Neural progenitor cell (in vitro differentiated cells): ENCODE results near the gene CREBRF.

Source experiments
- EZH2 ChIP-seq: fragments of 200-600 bp; sonication (generic); IDR thresholded peaks from 2 replicates; pipeline ENCODE4 v1.6.1; 2017; ENCODE audit warnings: antibody characterized with exemption, mild to moderate bottlenecking, moderate library complexity
- EZH2phosphoT487 ChIP-seq: fragments of 200-600 bp; sonication (generic); IDR thresholded peaks from 2 replicates; pipeline ENCODE4 v1.6.1; 2017; ENCODE audit warnings: antibody characterized with exemption
- TF ChIP-seq, protein P1 (sequence below): fragments of 200-600 bp; sonication (generic); IDR thresholded peaks from 2 replicates; pipeline ENCODE4 v1.5.1; 2017; ENCODE audit warnings: antibody characterized with exemption, mild to moderate bottlenecking

DNA sequence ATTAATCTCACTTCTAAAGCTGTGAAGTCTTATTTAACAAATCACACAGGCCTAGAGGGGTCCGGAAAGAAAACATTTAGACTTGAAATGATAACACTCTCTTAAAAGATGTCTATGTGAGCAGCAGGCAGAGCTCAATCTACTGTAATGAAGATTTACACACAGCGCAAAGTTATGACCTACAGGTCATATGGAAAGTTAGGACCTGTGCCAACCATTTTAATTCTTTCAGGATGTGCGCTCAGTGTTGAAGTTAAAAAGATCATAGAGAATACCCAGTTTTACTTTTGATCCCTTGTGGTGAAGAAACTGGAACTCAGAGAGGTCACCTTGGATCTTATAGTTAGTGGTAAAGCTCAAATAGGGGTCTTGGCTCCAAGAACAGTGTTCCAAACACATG lies 3.1 kb upstream of the CREBRF start:
- TF ChIP-seq, protein P1, sequence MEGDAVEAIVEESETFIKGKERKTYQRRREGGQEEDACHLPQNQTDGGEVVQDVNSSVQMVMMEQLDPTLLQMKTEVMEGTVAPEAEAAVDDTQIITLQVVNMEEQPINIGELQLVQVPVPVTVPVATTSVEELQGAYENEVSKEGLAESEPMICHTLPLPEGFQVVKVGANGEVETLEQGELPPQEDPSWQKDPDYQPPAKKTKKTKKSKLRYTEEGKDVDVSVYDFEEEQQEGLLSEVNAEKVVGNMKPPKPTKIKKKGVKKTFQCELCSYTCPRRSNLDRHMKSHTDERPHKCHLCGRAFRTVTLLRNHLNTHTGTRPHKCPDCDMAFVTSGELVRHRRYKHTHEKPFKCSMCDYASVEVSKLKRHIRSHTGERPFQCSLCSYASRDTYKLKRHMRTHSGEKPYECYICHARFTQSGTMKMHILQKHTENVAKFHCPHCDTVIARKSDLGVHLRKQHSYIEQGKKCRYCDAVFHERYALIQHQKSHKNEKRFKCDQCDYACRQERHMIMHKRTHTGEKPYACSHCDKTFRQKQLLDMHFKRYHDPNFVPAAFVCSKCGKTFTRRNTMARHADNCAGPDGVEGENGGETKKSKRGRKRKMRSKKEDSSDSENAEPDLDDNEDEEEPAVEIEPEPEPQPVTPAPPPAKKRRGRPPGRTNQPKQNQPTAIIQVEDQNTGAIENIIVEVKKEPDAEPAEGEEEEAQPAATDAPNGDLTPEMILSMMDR = no peak
- TF ChIP-seq EZH2 = no peak
- no peak for TF ChIP-seq EZH2phosphoT487
